HFF-Myc (cell line): ENCODE measurements around the gene SIN3B.
A peak's percentile ranks its signal among the peaks of the same experiment; 100 is the strongest.

ENCODE experiments used
- DNase-seq: peaks from one replicate; pipeline ENCODE4 v3.0.0-alpha.2; 2011; ENCODE audit warnings: low read depth; ENCODE audit errors: extremely low read depth
- H3K4me3 ChIP-seq: replicated peaks from 2 replicates; pipeline ENCODE4 v1.5.1; 2011; ENCODE audit warnings: low read depth, mild to moderate bottlenecking, control low read depth, low read length
- TF ChIP-seq, protein P1 (sequence below): IDR thresholded peaks from 2 replicates; pipeline ENCODE4 v1.5.1; 2012; ENCODE audit warnings: mild to moderate bottlenecking, low read depth, low read length, control low read depth; ENCODE audit errors: missing control alignments

The SIN3B gene, protein sequence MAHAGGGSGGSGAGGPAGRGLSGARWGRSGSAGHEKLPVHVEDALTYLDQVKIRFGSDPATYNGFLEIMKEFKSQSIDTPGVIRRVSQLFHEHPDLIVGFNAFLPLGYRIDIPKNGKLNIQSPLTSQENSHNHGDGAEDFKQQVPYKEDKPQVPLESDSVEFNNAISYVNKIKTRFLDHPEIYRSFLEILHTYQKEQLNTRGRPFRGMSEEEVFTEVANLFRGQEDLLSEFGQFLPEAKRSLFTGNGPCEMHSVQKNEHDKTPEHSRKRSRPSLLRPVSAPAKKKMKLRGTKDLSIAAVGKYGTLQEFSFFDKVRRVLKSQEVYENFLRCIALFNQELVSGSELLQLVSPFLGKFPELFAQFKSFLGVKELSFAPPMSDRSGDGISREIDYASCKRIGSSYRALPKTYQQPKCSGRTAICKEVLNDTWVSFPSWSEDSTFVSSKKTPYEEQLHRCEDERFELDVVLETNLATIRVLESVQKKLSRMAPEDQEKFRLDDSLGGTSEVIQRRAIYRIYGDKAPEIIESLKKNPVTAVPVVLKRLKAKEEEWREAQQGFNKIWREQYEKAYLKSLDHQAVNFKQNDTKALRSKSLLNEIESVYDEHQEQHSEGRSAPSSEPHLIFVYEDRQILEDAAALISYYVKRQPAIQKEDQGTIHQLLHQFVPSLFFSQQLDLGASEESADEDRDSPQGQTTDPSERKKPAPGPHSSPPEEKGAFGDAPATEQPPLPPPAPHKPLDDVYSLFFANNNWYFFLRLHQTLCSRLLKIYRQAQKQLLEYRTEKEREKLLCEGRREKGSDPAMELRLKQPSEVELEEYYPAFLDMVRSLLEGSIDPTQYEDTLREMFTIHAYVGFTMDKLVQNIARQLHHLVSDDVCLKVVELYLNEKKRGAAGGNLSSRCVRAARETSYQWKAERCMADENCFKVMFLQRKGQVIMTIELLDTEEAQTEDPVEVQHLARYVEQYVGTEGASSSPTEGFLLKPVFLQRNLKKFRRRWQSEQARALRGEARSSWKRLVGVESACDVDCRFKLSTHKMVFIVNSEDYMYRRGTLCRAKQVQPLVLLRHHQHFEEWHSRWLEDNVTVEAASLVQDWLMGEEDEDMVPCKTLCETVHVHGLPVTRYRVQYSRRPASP

DNA sequence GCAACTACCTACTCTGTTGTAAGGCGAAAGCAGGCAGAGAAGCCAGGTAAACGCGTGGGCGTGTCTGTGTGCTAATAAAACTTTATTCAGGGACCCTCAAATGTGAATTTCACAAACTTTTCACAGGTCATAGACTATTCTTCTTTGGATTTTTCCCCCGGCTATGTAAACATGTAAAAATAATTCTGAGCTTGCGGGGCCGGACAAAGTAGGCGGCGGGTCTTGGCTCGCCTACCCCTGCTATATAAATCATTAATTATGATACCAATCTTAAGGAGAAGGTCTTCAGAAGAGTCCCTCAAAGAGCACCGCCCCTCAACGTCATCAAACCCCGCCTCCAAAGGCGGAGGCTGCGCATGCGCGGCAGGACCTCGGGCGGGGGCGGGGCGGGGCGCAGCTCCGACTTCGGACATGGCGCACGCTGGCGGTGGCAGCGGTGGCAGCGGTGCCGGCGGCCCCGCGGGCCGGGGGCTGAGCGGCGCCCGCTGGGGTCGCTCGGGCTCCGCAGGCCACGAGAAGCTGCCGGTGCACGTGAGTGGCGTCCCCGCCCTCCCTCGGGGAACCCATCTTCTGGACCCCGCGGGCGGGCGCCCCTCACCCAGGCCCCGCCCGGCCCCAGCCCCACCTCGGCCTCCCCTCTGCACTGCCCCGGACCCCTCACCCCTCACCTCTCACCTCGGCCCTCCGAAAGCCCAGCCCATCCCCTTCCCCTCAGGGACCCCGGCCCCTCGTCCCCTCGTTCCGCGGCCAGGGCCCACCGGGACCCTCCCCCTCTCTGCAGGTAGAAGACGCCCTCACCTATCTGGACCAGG is at the start of gene SIN3B:
Gene SIN3B, plus strand, starts transcription at position 389 of the 812 bp plus-strand sequence. Its CDS starts 23 bp downstream, at position 412.
- peak; percentile 51 for DNase-seq
- TF ChIP-seq, protein P1, sequence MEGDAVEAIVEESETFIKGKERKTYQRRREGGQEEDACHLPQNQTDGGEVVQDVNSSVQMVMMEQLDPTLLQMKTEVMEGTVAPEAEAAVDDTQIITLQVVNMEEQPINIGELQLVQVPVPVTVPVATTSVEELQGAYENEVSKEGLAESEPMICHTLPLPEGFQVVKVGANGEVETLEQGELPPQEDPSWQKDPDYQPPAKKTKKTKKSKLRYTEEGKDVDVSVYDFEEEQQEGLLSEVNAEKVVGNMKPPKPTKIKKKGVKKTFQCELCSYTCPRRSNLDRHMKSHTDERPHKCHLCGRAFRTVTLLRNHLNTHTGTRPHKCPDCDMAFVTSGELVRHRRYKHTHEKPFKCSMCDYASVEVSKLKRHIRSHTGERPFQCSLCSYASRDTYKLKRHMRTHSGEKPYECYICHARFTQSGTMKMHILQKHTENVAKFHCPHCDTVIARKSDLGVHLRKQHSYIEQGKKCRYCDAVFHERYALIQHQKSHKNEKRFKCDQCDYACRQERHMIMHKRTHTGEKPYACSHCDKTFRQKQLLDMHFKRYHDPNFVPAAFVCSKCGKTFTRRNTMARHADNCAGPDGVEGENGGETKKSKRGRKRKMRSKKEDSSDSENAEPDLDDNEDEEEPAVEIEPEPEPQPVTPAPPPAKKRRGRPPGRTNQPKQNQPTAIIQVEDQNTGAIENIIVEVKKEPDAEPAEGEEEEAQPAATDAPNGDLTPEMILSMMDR, result no peak
- H3K4me3 ChIP-seq, result peak within 1 kb of the TSS; percentile 75

DNA sequence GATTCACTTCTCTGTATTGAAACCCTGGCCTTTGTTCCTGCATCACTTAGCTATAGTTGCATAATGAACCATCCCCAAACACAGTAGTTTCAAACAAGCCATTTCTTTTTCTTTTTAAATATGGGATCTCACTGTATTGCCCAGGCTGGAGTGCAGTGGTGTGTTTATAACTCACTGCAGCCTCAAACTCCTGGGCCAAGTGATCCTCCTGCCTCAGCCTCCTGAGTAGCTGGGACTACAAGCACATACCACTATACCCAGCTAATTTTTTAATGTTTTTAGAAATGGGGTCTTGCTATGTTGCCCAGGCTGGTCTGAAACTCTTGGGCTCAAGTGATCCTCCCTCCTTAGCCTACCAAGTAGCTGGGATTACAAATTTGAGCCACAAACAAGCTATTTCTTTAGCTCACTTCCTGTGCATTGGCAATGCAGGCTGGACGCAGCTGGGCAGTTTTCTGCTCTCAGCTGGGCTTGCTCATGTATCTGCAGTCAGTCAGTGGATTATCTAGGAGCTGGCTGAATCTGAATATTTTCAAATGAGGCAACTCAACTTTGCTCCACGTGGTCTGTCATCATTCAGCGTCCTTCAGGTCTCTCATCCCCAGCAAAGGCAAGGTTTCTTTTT is 49.5 kb upstream of the SIN3B start:
- TF ChIP-seq, protein P1, result no peak
- no peak for DNase-seq
- H3K4me3 ChIP-seq, result no peak overlapping the region

DNA sequence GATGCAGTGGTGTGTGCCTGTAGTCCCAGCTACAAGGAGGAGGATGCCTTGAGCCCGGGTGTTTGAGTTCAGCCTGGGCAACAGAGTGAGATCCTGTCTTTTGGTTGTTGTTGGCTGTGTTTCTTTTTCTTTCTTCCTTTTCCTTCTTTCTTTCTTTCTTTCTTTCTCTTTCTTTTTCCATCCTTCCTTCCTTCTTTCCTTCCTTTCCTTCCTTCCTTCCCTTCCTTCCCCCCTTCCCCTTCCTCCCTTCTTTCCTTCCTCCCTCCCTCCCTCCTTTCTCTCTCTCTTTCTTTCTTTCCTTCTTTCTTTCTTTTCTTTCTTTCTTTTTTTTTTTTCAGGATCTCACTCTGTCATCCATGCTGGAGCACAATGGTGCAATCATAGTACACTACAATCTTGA is 46.5 kb upstream of the SIN3B start:
- no peak for DNase-seq
- TF ChIP-seq, protein P1, result no peak
- no peak overlapping the region for H3K4me3 ChIP-seq

DNA sequence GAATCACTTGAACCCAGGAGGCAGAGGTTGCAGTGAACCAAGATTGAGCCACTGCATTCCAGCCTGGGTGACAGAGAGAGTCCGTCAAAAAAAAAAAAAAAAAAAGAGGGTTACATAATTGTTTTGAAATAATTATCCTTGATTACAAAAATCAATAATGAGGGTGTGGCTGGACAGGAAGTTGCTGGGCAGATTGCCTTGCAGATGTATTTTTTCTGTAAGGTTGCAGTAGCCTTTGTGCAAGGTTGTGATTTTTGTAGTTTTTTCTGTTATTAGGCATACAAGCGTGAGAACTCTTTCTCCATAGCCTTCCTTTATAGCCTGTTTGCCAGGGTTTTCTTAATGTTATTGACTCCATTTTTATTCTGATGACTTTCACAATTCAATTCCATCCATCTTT is 40.7 kb upstream of the SIN3B start:
- no peak for DNase-seq
- TF ChIP-seq, protein P1, result no peak
- no peak overlapping the region for H3K4me3 ChIP-seq

DNA sequence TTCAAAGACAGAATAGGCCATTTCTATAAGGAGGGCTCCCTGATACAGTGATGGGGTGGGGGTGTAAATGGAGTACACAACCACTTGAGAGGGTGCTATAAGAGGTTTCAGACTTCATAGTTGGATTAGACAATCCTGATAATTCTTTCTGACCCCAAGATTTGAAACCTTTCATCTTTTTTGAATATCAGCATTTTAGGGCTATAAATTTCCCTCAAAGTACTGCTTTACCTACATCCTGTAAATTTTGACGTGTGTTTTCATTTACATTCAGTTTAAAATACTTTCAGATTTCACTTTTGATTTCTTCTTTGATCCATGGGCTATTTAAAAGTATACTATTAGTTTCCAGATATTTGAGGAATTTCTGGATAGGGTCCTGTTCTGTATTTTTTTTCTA is 40.0 kb upstream of the SIN3B start:
- H3K4me3 ChIP-seq, result no peak overlapping the region
- TF ChIP-seq, protein P1, result no peak
- DNase-seq, result no peak
